ENCODE results near the gene BTBD2. TPM values are rescaled to one million over a fixed set of nuclear protein-coding genes. Genes with fewer than 3 reads are reported as not detected.

Gene BTBD2
- total RNA-seq, 1 experiment from 2014 or later = 110 TPM

DNA sequence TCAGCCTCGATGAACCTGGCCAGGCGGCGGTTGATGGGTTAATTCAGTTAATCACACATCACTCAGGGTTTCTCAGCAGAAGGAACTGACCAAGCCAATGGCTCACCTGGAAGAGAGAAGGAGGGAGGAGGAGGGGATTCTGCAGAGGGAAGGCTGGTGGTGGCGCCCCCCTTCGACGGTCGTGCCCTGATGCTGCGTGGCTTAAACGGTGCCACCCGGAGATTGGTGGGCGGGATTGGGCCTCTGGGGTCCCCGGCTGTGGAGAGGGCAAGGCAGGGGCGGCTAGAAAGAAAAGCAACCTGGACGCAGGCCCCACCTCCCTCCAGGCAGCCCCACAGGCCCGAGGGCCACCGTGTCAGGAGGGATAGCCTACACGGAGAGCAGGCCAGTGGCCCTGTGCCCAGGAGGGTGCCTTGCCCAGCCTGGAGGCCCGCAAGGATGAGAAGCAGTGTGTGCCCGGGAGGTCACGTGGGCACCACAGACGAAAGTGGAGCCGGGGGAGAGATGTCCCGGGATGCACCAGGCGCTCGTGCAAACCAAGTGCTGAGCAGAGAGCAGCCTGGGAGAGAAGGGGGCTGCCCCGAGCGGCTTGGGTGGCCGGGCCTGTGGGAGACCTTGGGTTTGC lies 58.5 kb downstream of the BTBD2 start:
- H3K14ac ChIP-seq (ENCODE audit: insufficient read depth, low read length) = no peak overlapping the region; the same call in 1 of the 2 replicates

More for the DNA sequence above, 58.5 kb downstream of the BTBD2 start:
- Histone ChIP-seq H3K79me1 (ENCODE audit: insufficient read depth, low read depth, low read length, poor library complexity, severe bottlenecking) (peaks cover 8% of the 10 kb centered on the region), H2BK15ac (ENCODE audit: low read depth, low read length) (0 out of 2 replicates have a peak overlapping the region, but pooled peaks have one; percentile 13), H3K27me3 (ENCODE audit: insufficient read depth, low read length) (no peaks in the 10 kb centered on the region), H2BK5ac (ENCODE audit: insufficient read length, low read length) (no peak overlapping the region), H3K56ac (ENCODE audit: insufficient read length, low read depth, low read length) (no peak overlapping the region), H3K9me3 (ENCODE audit: control insufficient read depth, low read depth, low read length) (no peaks in the 10 kb centered on the region), H2AFZ (ENCODE audit: low read length) (no peak overlapping the region), H3K23ac (ENCODE audit: insufficient read length, low read depth, low read length) (no peak overlapping the region), H3K23me2 (ENCODE audit: insufficient read length, low read depth, low read length, poor library complexity, severe bottlenecking) (no peaks in the 10 kb centered on the region), H3K4ac (ENCODE audit: low read depth, low read length) (no peak overlapping the region), H3K4me2 (ENCODE audit: insufficient read depth, insufficient read length, low read length) (no peak overlapping the region), H2BK20ac (ENCODE audit: low read depth, low read length, poor library complexity, severe bottlenecking) (no peak overlapping the region), H3K4me1 (ENCODE audit: insufficient read depth, low read length) (no peaks in the 10 kb centered on the region), H4K5ac (ENCODE audit: insufficient read length, low read depth, low read length) (no peak overlapping the region), H4K8ac (replicated peaks; ENCODE audit: insufficient read length, low read depth, low read length) (no peak overlapping the region), H4K91ac (ENCODE audit: insufficient read length, low read depth, low read length) (no peak overlapping the region), H3K9ac (ENCODE audit: extremely low read depth, insufficient read length, low read length) (no peak overlapping the region), H2BK120ac (ENCODE audit: low read depth, low read length, poor library complexity, severe bottlenecking) (no peak overlapping the region), H2BK12ac (ENCODE audit: insufficient read length, low read depth, low read length) (no peak overlapping the region), H3K27ac (ENCODE audit: insufficient read length, low read depth, low read length) (no peak overlapping the region), H3K79me2 (ENCODE audit: insufficient read depth, low read length) (peaks cover 28% of the 10 kb centered on the region; the same call in 1 of the 2 replicates), H4K20me1 (ENCODE audit: control insufficient read depth, insufficient read depth, insufficient read length) (peaks cover 2% of the 10 kb centered on the region), H3T11ph (ENCODE audit: low read length) (no peak overlapping the region), H2AK5ac (ENCODE audit: insufficient read length, low read length) (no peak overlapping the region), H3K18ac (ENCODE audit: insufficient read length, low read depth, low read length) (no peak overlapping the region)
- WGBS (ENCODE audit: extremely low coverage, insufficient read length, low lambda C conversion rate) = no CpG with 5 or more reads among the region's 28 CpGs
- H3K4me3 Mint-ChIP-seq = no peak overlapping the region; a peak in 1 of 5 replicates
- DNase-seq = peak; percentile 72
- H3K4me1 Mint-ChIP-seq = peaks cover 3 to 18% of the 10 kb centered on the region in 2 experiments; a peak in 3 of 4 replicates
- TF ChIP-seq, protein P1, sequence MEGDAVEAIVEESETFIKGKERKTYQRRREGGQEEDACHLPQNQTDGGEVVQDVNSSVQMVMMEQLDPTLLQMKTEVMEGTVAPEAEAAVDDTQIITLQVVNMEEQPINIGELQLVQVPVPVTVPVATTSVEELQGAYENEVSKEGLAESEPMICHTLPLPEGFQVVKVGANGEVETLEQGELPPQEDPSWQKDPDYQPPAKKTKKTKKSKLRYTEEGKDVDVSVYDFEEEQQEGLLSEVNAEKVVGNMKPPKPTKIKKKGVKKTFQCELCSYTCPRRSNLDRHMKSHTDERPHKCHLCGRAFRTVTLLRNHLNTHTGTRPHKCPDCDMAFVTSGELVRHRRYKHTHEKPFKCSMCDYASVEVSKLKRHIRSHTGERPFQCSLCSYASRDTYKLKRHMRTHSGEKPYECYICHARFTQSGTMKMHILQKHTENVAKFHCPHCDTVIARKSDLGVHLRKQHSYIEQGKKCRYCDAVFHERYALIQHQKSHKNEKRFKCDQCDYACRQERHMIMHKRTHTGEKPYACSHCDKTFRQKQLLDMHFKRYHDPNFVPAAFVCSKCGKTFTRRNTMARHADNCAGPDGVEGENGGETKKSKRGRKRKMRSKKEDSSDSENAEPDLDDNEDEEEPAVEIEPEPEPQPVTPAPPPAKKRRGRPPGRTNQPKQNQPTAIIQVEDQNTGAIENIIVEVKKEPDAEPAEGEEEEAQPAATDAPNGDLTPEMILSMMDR (conservative IDR thresholded peaks at IDR 0.05) = peak; percentile 57
- H3K36me3 Mint-ChIP-seq (ENCODE audit: insufficient read depth in 1 of 3, low read depth in 3 of 3) = peaks cover 4 to 13% (median 10%) of the 10 kb centered on the region in 3 experiments; a peak in 6 of 7 replicates
- no peaks in the 10 kb centered on the region for H3K9me3 Mint-ChIP-seq
- H3K27me3 Mint-ChIP-seq (ENCODE audit: low read depth) = no peaks in the 10 kb centered on the region
- peak overlapping the region in 1 of 3 experiments; percentile 67; a peak in 2 of 7 replicates for H3K27ac Mint-ChIP-seq
